ENCODE data around the gene UBAC2.

GRCh38 chr13:99164226-99164625, 36.4 kb upstream of the UBAC2 start:
- TF ChIP-seq EP300 (IDR thresholded peaks at IDR 0.05; ENCODE audit: borderline replicate concordance in 1 of 2, low read depth in 2 of 2, low read length in 2 of 2) (no peak), ATF3 (IDR thresholded peaks at IDR 0.05; ENCODE audit: insufficient read depth, low read depth, low read length) (no peak), EZH2 (IDR thresholded peaks at IDR 0.05; ENCODE audit: low read depth, low read length, severe bottlenecking) (no peak), USF2 (IDR thresholded peaks at IDR 0.05; ENCODE audit: low read length) (no peak), CTCF (IDR thresholded peaks at IDR 0.05; ENCODE audit: control extremely low read depth in 1 of 3, insufficient read depth in 1 of 3, low read depth in 1 of 3, low read length in 3 of 3) (no peak), POLR2A (IDR thresholded peaks at IDR 0.05; ENCODE audit: control extremely low read depth in 1 of 2, low read depth in 2 of 2, low read length in 2 of 2) (no peak), POLR2AphosphoS5 (IDR thresholded peaks at IDR 0.05; ENCODE audit: low read depth, low read length) (no peak), PHF8 (conservative IDR thresholded peaks at IDR 0.05; ENCODE audit: low read depth, low read length) (no peak), BRCA1 (IDR thresholded peaks at IDR 0.05; ENCODE audit: low read depth, low read length) (no peak), SP1 (IDR thresholded peaks at IDR 0.05; ENCODE audit: low read depth, low read length) (no peak), EGR1 (IDR thresholded peaks at IDR 0.05; ENCODE audit: borderline replicate concordance, low read depth, low read length) (no peak), SRF (IDR thresholded peaks at IDR 0.05; ENCODE audit: low read depth, low read length) (no peak)
